Muscle layer of colon (tissue), 2 donors: ENCODE measurements around the gene APOBEC4.

Experiments
- H3K27ac ChIP-seq: one replicate; pipeline ENCODE4 v1.7.0; 2013; ENCODE audit warnings: low read depth, mild to moderate bottlenecking, low read length, moderate library complexity
- H3K27me3 ChIP-seq, 2 donors: one replicate each; pipeline ENCODE4 v1.7.0; 2013; ENCODE audit warnings: low read length in 2 of 2, mild to moderate bottlenecking in 2 of 2; ENCODE audit not compliant: insufficient read depth in 2 of 2, control insufficient read depth in 1 of 2
- H3K36me3 ChIP-seq: one replicate; pipeline ENCODE4 v1.7.0; 2013; ENCODE audit warnings: mild to moderate bottlenecking, low read length; ENCODE audit not compliant: insufficient read depth
- H3K4me1 ChIP-seq: one replicate; pipeline ENCODE4 v1.7.0; 2013; ENCODE audit warnings: mild to moderate bottlenecking, low read length; ENCODE audit not compliant: insufficient read depth
- H3K4me3 ChIP-seq, 2 donors: one replicate each; pipeline ENCODE4 v1.7.0; 2013; ENCODE audit warnings: low read length in 2 of 2, low read depth in 1 of 2, mild to moderate bottlenecking in 1 of 2, moderate library complexity in 1 of 2
- H3K9ac ChIP-seq: one replicate; pipeline ENCODE4 v1.7.0; 2013; ENCODE audit warnings: low read length
- H3K9me3 ChIP-seq: one replicate; pipeline ENCODE4 v1.7.0; 2013; ENCODE audit warnings: mild to moderate bottlenecking, low read length
- donor health status: abdominal sarcoma.
- donor health status: Adenocarcinoma of cecum.

The APOBEC4 gene

GRCh38 chr1:183596500-183596899, 56.6 kb downstream of the APOBEC4 start:
- Histone ChIP-seq H3K9me3 (no peaks in the 10 kb centered on the region), H3K4me1 (peaks cover 32% of the 10 kb centered on the region), H3K4me3 (no peak overlapping the region), H3K27ac (no peak overlapping the region), H3K9ac (no peak overlapping the region), H3K36me3 (no peaks in the 10 kb centered on the region), H3K27me3 (no peaks in the 10 kb centered on the region)
